GM19397 (cell line): ENCODE results near the gene MMP17.

Source experiments
- ATAC-seq: cut with Tn5 transposase; IDR thresholded peaks from one replicate; pipeline ENCODE4 v1.9.1; 2021; ENCODE audit warnings: mild to moderate bottlenecking, moderate library complexity; ENCODE audit not compliant: unreplicated experiment

The MMP17 gene

DNA sequence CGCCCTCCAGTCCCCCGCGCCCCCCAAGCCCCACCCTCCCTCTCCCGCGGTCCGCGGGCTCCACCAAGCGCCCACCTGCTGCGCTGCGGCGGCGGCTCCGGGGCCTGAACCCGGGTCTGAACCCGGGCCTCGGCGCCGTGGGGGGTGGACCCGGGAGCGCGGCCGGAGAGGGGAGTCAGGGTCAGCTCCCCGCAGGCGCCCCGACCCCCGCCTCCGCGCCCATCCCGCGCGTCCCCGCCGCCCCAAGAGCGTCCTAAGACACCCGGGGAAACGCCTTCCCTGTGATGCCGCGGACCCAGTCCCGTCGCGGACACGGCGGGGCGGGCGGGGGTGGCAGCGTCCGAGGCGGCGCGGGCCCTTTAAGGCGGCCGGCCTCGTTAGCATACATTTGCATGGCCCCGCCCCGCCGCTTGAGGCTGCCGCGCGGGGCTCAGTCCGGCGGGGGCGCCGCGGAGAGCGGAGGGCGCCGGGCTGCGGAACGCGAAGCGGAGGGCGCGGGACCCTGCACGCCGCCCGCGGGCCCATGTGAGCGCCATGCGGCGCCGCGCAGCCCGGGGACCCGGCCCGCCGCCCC lies at the start of gene MMP17:
MMP17 (plus strand) TSS at position 433 of the 574 bp plus-strand sequence; CDS start at position 535, 102 bp downstream.
- peak; percentile 55 for ATAC-seq

DNA sequence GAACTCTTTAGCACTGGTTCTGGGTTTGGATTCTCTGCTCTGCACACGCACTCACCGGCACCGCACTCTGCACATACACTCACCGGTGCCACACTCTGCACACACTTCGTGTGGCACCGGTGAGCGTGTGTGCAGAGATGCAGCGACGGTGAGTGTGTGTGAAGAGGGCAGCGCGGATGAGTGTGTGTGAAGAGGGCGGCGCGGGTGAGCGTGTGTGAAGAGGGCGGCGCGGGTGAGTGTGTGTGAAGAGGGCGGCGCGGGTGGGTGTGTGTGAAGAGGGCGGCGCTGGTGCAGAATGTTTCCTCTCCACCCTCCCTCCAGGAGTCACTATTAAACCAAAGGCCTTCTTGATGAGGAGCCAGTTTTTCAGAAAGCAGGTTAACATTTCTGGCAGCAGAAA lies 49.2 kb upstream of the MMP17 start:
- ATAC-seq: no peak

DNA sequence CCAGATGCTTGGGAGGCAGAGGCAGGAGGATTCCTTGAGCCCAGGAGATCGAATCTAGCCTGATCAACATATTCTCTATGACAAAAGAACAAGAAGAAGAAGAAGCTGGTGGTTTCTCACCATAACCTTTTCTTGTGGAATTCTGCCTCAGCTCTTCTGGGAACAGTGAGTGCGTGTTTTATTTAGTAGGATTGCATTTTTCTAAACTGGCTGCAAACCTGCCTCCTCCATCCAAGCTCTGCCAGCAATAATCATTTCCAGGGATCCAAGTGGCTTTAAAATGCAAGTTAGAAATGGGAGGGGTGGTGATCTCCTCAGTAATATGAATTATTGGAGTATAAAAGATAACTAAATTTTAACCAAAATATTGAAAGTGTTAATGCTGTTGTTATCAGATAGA lies 46.1 kb upstream of the MMP17 start:
- ATAC-seq: no peak

DNA sequence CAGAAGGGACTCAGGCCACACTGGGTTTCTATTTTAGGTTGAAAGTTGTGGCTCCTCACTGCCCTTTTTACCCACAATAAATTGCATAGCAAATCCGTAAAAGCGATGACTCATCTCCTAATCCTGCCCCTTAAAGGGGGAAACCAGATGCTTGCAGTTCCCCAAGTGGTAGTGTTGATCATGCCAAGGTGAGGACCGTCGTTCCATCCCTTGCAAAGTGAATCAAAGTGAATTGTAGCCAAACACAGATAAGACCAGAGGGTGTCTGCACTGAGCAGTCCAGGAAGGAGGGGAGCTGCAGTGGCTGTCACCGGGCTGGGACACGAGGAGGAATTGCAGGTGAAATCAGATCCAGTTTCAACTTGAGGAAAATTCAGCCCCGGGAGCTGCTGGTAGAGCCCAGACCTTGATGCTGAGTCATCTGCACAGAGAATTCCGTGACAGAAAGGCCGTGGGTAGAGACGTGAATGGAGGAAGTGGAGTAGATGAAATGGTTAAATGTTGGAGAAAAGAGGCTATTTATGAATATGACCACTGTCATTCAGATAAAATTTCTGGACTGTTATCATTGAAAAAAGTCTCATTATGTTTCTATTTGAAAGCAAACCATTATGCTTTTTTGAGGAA lies 44.2 kb upstream of the MMP17 start:
- no peak for ATAC-seq

DNA sequence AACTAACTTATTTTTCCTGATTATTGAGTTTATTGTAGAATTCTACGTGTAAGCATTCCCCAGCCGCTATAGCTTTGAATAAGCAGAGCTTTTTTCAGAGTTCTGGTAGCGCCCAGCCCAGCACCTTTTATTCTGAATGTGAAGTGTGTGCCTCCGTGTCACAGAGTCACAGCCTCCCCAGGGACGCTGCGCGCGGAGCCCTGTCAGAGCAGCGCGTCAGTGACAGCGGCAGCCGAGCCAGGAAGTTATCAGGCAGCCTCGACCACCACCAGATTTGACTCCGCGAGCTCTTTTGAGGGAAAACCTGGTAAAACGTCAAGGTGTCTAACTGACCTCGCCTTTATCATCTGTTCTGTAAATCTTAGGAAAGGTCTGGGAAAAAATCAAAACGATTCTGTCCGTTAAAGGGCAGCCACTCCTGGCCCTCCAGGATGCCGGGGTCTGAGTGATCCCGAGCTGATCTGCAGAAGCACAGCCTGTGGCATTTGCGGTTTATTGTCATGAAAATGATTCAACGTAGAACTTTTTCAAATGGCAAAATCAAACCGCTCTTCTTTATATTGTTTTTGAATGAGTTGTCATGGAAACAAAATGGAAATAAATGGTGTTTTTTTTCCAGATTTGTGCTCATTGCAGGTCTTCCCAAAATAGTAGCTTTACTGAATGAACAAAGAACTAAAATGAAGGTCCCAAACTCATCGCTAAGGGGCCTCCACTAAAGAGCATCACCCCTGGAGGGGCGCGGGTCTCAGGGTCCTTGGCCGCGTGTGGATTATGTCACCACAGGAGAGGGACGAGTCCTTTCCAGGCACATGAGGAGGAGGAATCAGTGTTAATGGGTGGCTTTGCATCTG lies 43.1 kb upstream of the MMP17 start:
- no peak for ATAC-seq

DNA sequence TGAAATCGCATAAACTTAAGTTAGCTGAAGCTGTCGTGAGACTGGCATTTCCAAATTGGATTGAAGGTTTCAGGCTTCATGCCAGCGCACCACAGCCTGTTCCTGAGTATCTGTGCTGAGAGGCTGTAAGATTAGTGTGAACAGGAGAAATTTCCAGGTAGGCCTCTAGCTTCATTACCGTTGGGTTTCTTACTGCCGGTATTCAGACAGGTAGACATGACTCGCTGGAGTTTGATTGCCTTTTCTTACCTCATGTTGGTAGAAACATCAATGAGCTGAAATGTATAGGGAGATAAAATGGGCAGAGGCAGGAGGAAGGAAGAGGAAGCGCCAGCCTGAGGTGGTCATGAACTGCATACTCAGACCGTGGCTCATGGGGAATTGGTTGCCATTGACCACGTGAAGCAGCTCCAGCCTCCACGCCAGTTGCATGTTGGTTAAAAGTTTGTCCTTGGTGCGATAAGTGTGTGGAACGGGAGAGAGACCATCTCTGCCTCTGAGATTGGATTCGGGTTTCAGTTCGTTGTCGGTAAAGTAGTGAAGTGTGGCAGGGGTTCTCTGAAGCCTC lies 42.3 kb upstream of the MMP17 start:
- no peak for ATAC-seq

GRCh38 chr12:131786331-131786730 lies 41.9 kb upstream of the MMP17 start:
- no peak for ATAC-seq

DNA sequence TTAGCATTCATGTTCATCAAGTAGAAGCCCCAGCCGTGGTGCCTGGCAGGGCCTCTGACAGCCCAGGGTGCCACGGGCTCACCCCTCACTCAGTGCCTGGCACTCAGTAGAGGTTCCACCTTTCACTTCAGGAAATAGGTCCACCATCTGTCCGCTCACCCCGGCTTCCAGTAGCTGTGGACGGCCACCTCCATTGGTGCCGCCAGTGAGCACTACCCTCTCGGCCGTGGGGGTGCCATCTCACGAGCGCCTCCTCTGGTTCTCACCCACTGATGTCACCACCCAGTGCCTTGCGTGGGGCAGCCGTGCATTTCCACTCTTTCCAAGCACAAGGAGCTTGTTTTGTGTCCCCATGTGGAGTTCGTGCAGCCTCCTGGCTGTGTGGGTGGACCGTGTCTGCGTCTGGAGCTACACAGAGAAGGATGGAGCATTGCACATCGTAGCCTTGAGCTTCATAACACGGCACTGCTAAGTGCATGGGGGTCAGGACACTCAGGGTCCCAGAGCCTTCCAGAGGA lies 41.0 kb upstream of the MMP17 start:
- ATAC-seq: no peak

DNA sequence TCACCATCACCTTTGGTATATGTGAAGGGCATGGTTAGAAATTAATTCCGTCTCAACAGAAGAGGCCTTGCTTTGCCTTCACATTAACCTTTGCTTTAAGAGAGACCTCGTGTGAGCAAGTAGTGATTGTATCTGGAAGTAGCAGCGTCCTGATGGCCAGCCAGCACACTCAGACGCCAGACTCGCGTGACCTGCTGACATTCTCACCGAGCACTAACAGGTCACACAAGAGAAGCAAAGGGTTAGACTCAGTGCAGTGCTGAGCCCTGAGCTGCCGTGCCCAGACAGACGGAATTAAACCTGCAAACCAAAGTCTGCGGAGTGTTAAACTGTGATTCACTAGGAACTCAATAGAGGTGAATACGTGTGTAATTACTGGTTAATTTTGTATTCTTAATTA lies 40.1 kb upstream of the MMP17 start:
- no peak for ATAC-seq

DNA sequence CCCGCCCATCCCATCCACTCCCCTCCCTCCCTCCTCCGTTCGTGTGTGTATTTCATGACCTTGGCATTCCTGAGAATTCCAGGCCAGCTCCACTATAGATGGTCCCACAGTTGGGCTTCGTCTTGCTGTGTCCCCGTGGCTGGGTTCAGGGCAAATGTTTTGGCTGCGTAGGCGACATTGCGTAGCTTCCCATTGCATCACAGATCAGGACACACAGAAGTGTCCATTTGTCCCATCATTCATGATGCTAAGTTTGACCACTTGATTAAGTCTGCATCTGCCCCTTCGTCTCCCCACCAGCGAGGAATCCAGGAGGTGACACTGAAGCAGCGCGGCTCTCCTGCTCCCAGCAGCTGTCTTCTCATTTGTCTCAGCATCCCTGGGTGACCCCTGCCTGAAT lies 38.6 kb upstream of the MMP17 start:
- no peak for ATAC-seq

- ATAC-seq: no peak
Measured at GRCh38 chr12:131793243-131794022, 34.8 kb upstream of the MMP17 start.

- ATAC-seq: no peak
Measured at GRCh38 chr12:131794061-131794460, 34.1 kb upstream of the MMP17 start.

GRCh38 chr12:131794573-131794972 lies 33.6 kb upstream of the MMP17 start:
- no peak for ATAC-seq

DNA sequence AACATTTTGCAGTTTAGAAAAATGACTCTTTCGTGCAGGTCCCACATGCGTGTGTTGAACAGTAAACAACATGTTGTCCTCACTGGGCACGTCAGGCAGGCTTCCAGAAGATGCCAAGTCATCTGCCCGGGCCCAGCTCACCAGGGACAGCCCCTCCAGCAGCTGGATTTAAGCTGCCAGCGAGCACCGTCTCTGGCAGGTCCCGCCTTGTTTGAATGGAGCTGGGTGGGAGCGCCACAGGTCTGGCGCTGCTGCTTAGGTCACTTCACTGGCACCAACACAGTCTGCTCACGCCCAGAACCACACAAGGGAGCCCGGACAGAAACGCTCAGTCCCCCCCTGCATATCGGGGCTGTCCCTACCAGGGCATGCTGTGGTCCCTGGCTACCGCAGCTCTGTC lies 33.1 kb upstream of the MMP17 start:
- no peak for ATAC-seq

- no peak for ATAC-seq
Measured at GRCh38 chr12:131795690-131796410, 32.3 kb upstream of the MMP17 start.

GRCh38 chr12:131796411-131796736 lies 31.8 kb upstream of the MMP17 start:
- no peak for ATAC-seq

DNA sequence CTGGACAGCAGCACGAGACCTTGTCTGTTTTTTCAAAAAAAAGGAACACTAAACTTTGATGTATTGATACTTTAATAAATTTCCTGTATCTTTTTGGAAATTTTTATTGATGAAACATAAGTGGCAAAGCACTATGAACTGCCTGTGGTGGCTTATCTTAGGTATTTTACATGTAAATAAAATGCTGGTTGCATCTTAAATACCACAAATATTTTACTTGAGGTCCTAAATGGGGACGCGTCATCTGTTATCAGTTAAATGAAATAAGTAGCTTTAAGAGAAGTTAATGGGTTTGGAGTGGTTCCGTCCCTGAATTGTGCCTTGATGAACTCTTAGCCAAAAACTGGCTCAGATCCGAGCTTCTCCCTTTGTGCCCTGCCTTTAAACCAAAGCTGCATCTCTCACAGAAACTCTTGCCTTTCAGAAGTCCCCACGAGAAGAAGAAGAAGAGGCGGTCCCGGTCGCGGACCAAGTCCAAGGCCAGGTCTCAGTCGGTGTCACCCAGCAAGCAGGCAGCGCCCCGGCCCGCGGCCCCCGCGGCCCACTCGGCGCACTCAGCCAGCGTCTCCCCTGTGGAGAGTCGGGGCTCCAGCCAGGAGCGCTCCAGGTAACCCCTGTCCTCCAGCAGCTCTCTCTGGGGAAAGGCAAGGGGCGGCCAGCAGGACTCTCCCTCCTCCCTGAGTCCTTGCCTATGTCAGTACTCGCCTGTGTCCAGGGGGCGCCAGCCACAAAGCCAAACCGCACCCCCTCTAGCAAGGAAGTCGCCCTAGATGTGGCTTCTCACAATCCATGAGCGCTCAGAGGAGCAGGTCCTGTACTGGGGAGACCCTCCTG lies 31.2 kb upstream of the MMP17 start:
- no peak for ATAC-seq

DNA sequence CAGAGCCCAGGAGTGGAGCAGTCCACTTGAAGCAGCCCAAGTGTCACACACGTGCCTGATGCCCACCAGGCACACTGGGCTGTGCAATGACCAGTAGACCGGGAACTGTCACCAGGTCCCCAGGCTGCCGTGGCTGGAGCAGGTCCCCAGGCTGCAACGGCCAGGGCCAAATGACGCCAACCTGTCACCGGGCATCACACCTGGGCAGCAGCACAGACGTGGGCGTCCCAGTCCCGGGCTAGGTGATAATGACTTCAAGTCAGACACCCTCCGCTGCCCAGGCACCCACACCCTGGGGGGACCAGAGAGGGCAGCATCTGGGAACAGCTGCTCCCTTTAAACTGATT lies 30.6 kb upstream of the MMP17 start:
- ATAC-seq: no peak

GRCh38 chr12:131799195-131799594 lies 29.0 kb upstream of the MMP17 start:
- no peak for ATAC-seq
